GM12878 (cell line): ENCODE measurements around the gene PTPRN2. TPM values are rescaled to one million over a fixed set of nuclear protein-coding genes. Genes with fewer than 3 reads are reported as not detected.

Source experiments
- ATAC-seq: fragments of 200-7000 bp; cut with Tn5 transposase; 3 replicates; pipeline ENCODE4 v1.9.1; 2020; ENCODE audit warnings: mild to moderate bottlenecking, moderate library complexity
- BruUV-seq: library from RNA; stranded (reverse); fragments of 400-500 nt; replicated peaks from 2 replicates; lab custom pipeline; 2021; lab: Mats Ljungman, UMichigan
- CTCF ChIA-PET: fragments of 300-600 bp; sonication (Branson Sonifier 250); formaldehyde crosslinking; extraction: SDS; loops from one replicate; lab custom pipeline; 2021; ENCODE audit warnings: inconsistent platforms; lab: Yijun Ruan, JAX
- POLR2A ChIA-PET: fragments of 350-600 bp; formaldehyde crosslinking; extraction: SDS; loops from one replicate; lab custom pipeline; 2021; ENCODE audit warnings: inconsistent platforms; lab: Charles Lee
- RAD21 ChIA-PET: fragments of 300-600 bp; sonication (Branson Sonifier 250); formaldehyde crosslinking; loops from one replicate; lab custom pipeline; 2023; ENCODE audit warnings: antibody characterized with exemption; ENCODE audit not compliant: unreplicated experiment; lab: Charles Lee
- SMC1A ChIA-PET: fragments of 300-600 bp; sonication (Branson Sonifier 250); formaldehyde crosslinking; loops from one replicate; lab custom pipeline; 2023; ENCODE audit not compliant: unreplicated experiment, uncharacterized antibody; lab: Charles Lee
- DNase-seq: peaks from one replicate; pipeline ENCODE4 v3.0.0-alpha.2; 2011; ENCODE audit warnings: low read depth, low spot score
- FAIRE-seq: peaks from 3 replicates; lab custom pipeline; 2011; peaks lifted over from hg19 to GRCh38; lab: Jason Lieb, UNC
- H2AFZ ChIP-seq: 2 replicates; pipeline ENCODE4 v1.6.0; 2011; ENCODE audit warnings: low read depth, low read length, control low read depth; ENCODE audit not compliant: control insufficient read depth
- H3K27ac ChIP-seq: 2 replicates; pipeline ENCODE4 v1.5.1; 2011; ENCODE audit warnings: control low read depth; ENCODE audit not compliant: control insufficient read depth, insufficient read depth
- H3K27me3 ChIP-seq, 2 experiments: replicated peaks in 1 of 2; 2 replicates each; pipeline versions ENCODE4 v1.6.0 to v1.6.1; 2011; ENCODE audit warnings: low read length in 1 of 2; ENCODE audit not compliant: control insufficient read depth in 2 of 2, insufficient read depth in 2 of 2
- H3K36me3 ChIP-seq, 2 experiments: 2 replicates each; pipeline ENCODE4 v1.5.1; 2011; ENCODE audit warnings: low read length in 1 of 2; ENCODE audit not compliant: control insufficient read depth in 2 of 2, insufficient read depth in 2 of 2
- H3K4me1 ChIP-seq: 2 replicates; pipeline ENCODE4 v1.6.1; 2011; ENCODE audit warnings: mild to moderate bottlenecking, low read length, moderate library complexity, mixed read lengths; ENCODE audit not compliant: control insufficient read depth, insufficient read depth
- H3K4me2 ChIP-seq: 2 replicates; pipeline ENCODE4 v1.6.0; 2011; ENCODE audit warnings: control low read depth; ENCODE audit not compliant: control insufficient read depth, insufficient read depth
- H3K4me3 ChIP-seq: fragments of 200-600 bp; sonication (generic); 2 replicates; pipeline ENCODE4 v1.5.1; 2016
- H3K79me2 ChIP-seq: 2 replicates; pipeline ENCODE4 v1.6.0; 2011; ENCODE audit warnings: low read length; ENCODE audit not compliant: control insufficient read depth, insufficient read depth
- H3K9ac ChIP-seq: 2 replicates; pipeline ENCODE4 v1.8.0; 2011; ENCODE audit warnings: low read length, control low read depth, mixed read lengths; ENCODE audit not compliant: control insufficient read depth, insufficient read depth
- H3K9me3 ChIP-seq: replicated peaks from 3 replicates; pipeline ENCODE4 v1.5.1; 2011; ENCODE audit warnings: mild to moderate bottlenecking, low read length; ENCODE audit not compliant: control insufficient read depth, insufficient read depth
- H4K20me1 ChIP-seq: 2 replicates; pipeline ENCODE4 v1.6.0; 2011; ENCODE audit not compliant: control insufficient read depth, insufficient read depth
- NBN ChIP-seq: fragments of 450-650 bp; IDR thresholded peaks from 2 replicates; pipeline ENCODE4 v1.6.1; 2016
- NFYB ChIP-seq: IDR thresholded peaks from 2 replicates; pipeline ENCODE4 v1.6.1; 2011; ENCODE audit warnings: low read depth, mild to moderate bottlenecking, low read length, improper control_type of control experiment, moderate library complexity; ENCODE audit not compliant: insufficient read depth
- ZBED1 ChIP-seq: IDR thresholded peaks from 2 replicates; pipeline ENCODE4 v1.6.1; 2016; ENCODE audit warnings: borderline replicate concordance
- WGBS: methylation state at CpG from one replicate; pipeline ENCODE4 v1.1.6; 2016; ENCODE audit warnings: low lambda C conversion rate; ENCODE audit not compliant: insufficient replicate concordance, insufficient coverage; ENCODE audit errors: missing lambda C conversion rate; 5-methylcytosine and 5-hydroxymethylcytosine counted together
- in situ Hi-C: fragments of 300-500 bp; cut with MboI; formaldehyde crosslinking; loops from 9 replicates; pipeline ENCODE4 v1.14.3; 2018; ENCODE audit warnings: mixed read lengths
- intact Hi-C: fragments of 100-400 bp; cut with micrococcal nuclease; formaldehyde crosslinking; loops from one replicate; pipeline ENCODE4 v1.14.2; 2022; ENCODE audit not compliant: unreplicated experiment
- polyA plus RNA-seq, 11 experiments: library from polyadenylated mRNA; depleted of rRNA in 4 of 11; unstranded in 6 of 11; stranded (reverse) in 5 of 11; fragments of >200 nt; fragmentation: Nextera tagmentation in 4 of 11; fragmentation: Illumina TruSeq in 1 of 11; extraction: Ambion mirVana in 4 of 11; extraction: Trizol in 1 of 11; gene quantifications; 1 replicate in 1 of 11; 2 replicates in 10 of 11; pipeline versions ENCODE4 v1.2.1 to v1.2.3, GENCODE V29; 2011 to 2016; ENCODE audit warnings: inconsistent platforms in 2 of 11, missing spikeins in 2 of 11, low read depth in 1 of 11
- total RNA-seq, 4 experiments: library from RNA; depleted of rRNA in 3 of 4; stranded (reverse); fragments of >200 nt in 3 of 4; fragmentation: Illumina TruSeq in 1 of 4; extraction: Trizol in 1 of 4; gene quantifications; 2 replicates each; pipeline versions ENCODE4 v1.2.1 to v1.2.3, GENCODE V29; 2013 to 2021
- TF ChIP-seq, protein P1 (sequence below), 3 experiments: IDR thresholded peaks in 2 of 3; conservative IDR thresholded peaks in 1 of 3; 2 replicates each; pipeline ENCODE4 v1.5.1; 2011; ENCODE audit warnings: low read depth in 3 of 3, low read length in 3 of 3, mild to moderate bottlenecking in 3 of 3, control low read depth in 2 of 3, moderate library complexity in 2 of 3, inconsistent platforms in 1 of 3, mixed read lengths in 1 of 3; ENCODE audit not compliant: control insufficient read depth in 2 of 3, insufficient read depth in 1 of 3; ENCODE audit errors: extremely low read depth in 1 of 3

PTPRN2 gene
- total and polyA plus RNA-seq, 10 of the 15 experiments (the other 5 are each of a cell fraction or from before 2014, with no cell fraction given), result 5.4 TPM; not detected in 9

DNA sequence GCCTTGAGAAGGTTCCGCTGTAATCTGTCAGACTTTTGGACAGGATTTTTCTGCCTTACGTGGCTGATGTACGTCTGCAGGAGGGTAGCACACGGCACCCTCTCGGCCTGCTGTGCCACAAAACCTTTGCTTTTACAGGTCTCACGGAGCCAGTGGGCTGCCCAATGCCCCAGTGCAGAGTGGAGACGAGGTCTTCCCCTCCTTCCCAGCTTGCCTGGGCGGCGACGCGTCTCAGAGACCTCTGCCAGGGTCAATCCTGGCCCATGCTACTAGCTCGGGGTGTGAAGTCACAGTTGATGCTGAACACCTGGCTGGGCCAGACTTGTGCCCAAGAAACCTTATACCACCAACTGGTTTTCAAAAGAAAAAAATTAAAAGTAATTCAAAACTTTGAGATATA lies 724.4 kb downstream of the PTPRN2 start (continued):
- TF ChIP-seq, protein P1, sequence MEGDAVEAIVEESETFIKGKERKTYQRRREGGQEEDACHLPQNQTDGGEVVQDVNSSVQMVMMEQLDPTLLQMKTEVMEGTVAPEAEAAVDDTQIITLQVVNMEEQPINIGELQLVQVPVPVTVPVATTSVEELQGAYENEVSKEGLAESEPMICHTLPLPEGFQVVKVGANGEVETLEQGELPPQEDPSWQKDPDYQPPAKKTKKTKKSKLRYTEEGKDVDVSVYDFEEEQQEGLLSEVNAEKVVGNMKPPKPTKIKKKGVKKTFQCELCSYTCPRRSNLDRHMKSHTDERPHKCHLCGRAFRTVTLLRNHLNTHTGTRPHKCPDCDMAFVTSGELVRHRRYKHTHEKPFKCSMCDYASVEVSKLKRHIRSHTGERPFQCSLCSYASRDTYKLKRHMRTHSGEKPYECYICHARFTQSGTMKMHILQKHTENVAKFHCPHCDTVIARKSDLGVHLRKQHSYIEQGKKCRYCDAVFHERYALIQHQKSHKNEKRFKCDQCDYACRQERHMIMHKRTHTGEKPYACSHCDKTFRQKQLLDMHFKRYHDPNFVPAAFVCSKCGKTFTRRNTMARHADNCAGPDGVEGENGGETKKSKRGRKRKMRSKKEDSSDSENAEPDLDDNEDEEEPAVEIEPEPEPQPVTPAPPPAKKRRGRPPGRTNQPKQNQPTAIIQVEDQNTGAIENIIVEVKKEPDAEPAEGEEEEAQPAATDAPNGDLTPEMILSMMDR (IDR thresholded peaks at IDR 0.05 in 2 of 3, conservative IDR thresholded peaks at IDR 0.05 in 1 of 3; ENCODE audit: control insufficient read depth in 2 of 3, extremely low read depth in 1 of 3, insufficient read depth in 1 of 3, low read depth in 3 of 3, low read length in 3 of 3), result no peak
- no peak for TF ChIP-seq NBN
- TF ChIP-seq ZBED1, result no peak

DNA sequence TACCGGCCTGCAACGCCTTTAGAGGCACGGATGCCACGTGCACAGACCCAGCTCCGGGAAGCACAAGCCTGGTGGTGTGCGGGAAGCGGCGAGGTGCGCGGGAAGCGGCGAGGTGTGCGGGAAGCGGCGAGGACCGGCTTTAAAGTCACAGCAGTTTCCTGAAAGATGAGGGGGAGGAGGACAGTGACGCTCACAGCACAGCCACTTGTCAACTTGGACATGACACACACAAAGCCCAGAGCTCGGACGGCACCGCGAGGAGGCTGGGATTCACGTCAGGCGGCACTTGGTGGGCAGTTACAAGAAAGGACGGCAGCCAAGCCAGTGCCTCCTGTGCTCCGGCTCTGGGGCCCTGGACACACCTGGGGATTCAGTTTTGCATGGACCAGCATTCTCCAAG lies 724.9 kb downstream of the PTPRN2 start:
- H3K9me3 ChIP-seq, result no peaks in the 10 kb centered on the region; the same call in 2 of the 3 replicates
- no peak for DNase-seq
- H3K4me3 ChIP-seq, result no peak overlapping the region
- H2AFZ ChIP-seq, result no peak overlapping the region
- CTCF ChIA-PET, result no interaction called here
- no peak for FAIRE-seq
- no peak overlapping the region for H3K9ac ChIP-seq
- ATAC-seq, result no peak
- no peaks in the 10 kb centered on the region for H3K4me1 ChIP-seq
- in situ Hi-C loops (no loop called here), intact Hi-C loops (no loop called here)
- H3K27me3 ChIP-seq, result no peaks in the 10 kb centered on the region
- no peak overlapping the region for H3K4me2 ChIP-seq
- no peaks in the 10 kb centered on the region for H4K20me1 ChIP-seq
- SMC1A ChIA-PET, result no interaction called here
- H3K36me3 ChIP-seq, result no peaks in the 10 kb centered on the region
- POLR2A ChIA-PET, result no interaction called here
- H3K27ac ChIP-seq, result no peak overlapping the region
- RAD21 ChIA-PET, result no interaction called here
- TF ChIP-seq NFYB, result no peak
- BruUV-seq, result no TSS peak
- no peaks in the 10 kb centered on the region for H3K79me2 ChIP-seq
- whole genome bisulfite sequencing, result 62% methylated on average over 25 of the region's 25 CpGs
